Measurements from ENCODE around the gene FMNL2.

DNA sequence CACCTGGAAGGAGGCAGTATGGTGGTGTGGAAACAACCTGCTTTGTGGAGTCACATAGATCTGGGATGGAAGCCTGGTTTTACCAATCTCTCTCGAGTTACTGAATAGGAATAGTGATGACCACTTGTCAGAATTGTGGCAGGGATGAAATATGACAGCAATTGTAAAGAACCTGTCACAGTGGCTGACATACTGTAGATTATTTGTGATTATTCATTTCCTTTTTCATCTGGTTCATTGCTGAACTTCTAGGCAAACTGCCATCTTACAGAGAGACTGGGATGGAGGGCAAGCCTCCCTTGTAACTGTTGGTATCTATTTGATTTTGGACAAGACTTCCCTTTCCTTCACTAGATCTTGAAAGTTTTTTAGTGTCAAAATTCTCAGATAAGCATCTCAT, 42.0 kb downstream of the FMNL2 start:
- no peak for TF ChIP-seq POLR2A (IDR thresholded peaks at IDR 0.05; ENCODE audit: low read depth, low read length)
- TF ChIP-seq TAF1 (IDR thresholded peaks at IDR 0.05; ENCODE audit: borderline replicate concordance, low read depth, low read length) = no peak
- TF ChIP-seq POLR2AphosphoS5 (IDR thresholded peaks at IDR 0.05; ENCODE audit: low read depth, low read length) = no peak
